Measurements from ENCODE around the gene DYNC1LI2.

Gene DYNC1LI2

DNA sequence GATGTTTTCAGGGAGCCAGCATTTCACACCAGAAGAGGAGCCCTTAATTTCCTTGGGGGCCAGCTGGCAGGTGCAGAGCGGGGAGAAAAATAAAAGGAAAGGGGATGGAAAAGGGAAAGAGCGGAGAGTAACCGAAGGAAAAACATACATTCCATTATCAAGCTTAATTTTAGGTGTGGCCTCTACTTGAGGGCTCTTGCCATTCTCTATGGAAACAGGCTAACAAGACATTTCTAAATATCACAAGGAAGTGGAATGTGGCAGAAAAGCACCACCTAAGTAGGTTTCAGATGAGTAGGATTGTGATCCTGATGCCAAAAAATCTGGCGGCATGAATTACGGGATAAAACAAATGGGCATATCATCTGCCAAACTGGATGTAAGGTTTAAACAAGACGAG, 970 bp upstream of the DYNC1LI2 start:
- TF ChIP-seq, protein P1, sequence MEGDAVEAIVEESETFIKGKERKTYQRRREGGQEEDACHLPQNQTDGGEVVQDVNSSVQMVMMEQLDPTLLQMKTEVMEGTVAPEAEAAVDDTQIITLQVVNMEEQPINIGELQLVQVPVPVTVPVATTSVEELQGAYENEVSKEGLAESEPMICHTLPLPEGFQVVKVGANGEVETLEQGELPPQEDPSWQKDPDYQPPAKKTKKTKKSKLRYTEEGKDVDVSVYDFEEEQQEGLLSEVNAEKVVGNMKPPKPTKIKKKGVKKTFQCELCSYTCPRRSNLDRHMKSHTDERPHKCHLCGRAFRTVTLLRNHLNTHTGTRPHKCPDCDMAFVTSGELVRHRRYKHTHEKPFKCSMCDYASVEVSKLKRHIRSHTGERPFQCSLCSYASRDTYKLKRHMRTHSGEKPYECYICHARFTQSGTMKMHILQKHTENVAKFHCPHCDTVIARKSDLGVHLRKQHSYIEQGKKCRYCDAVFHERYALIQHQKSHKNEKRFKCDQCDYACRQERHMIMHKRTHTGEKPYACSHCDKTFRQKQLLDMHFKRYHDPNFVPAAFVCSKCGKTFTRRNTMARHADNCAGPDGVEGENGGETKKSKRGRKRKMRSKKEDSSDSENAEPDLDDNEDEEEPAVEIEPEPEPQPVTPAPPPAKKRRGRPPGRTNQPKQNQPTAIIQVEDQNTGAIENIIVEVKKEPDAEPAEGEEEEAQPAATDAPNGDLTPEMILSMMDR (conservative IDR thresholded peaks at IDR 0.05; ENCODE audit: low read depth) = no peak
- POLR2A ChIA-PET (ENCODE audit: low non-redundant PET) = interaction anchor here (0.5 kb wide), 1 partner anchor 15 kb away, joined by 10 read pairs; no protein-coding TSS in a partner anchor
- H3K27ac ChIP-seq = no peak overlapping the region
- DNase-seq (ENCODE audit: low spot score) = no peak
- CTCF ChIA-PET = interaction anchor here (0.6 to 2.0 kb wide), 14 partner anchors 10 to 289 kb away, joined by 3 to 13 read pairs (median 4); partner anchors contain the start of gene CMTM4

DNA sequence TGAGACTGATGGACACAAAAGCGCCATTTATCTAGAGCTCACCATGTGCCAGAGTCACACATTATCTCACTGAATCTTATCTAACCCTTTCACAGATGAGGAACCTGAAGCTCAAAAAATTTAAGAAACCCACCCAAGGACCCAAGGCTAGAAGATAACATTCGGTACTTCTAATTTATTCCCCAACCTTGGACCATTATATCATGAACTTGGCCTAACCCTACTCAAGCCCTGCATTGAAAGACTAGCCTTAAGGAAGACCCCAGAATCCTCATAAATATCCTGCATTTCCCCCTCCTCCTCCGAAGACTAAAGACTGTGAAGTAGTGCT, 548 bp upstream of the DYNC1LI2 start:
- peak overlapping the region; percentile 81 for H3K27ac ChIP-seq
- ChIA-PET CTCF (interaction anchor here (0.6 to 2.0 kb wide), 14 partner anchors 10 to 290 kb away, joined by 3 to 13 read pairs (median 4); partner anchors contain the start of gene CMTM4), POLR2A (ENCODE audit: low non-redundant PET) (interaction anchor here (0.5 kb wide), 1 partner anchor 14 kb away, joined by 10 read pairs; no protein-coding TSS in a partner anchor)
- DNase-seq (ENCODE audit: low spot score) = no peak
- TF ChIP-seq, protein P1 (conservative IDR thresholded peaks at IDR 0.05; ENCODE audit: low read depth) = peak; percentile 60

DNA sequence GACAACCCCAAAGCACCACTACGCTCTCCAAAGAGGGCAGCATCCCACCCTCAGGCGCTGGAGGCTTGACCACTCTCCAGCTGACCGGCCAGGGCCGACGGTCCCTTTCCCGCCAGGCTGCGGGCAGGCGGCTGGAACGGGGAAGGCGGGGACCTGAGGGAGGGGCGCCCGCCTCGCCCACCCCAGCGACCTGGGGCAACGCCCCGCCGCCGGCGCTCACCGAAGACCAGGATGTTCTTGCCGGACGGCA, 431 bp downstream of the DYNC1LI2 start:
- H3K27ac ChIP-seq = peak overlapping the region; percentile 81
- TF ChIP-seq, protein P1 (conservative IDR thresholded peaks at IDR 0.05; ENCODE audit: low read depth) = no peak
- peak; percentile 20 for DNase-seq (ENCODE audit: low spot score)
- ChIA-PET POLR2A (ENCODE audit: low non-redundant PET) (interaction anchor here (0.6 kb wide), 1 partner anchor 9 kb away, joined by 3 read pairs; no protein-coding TSS in a partner anchor), CTCF (interaction anchor here (0.6 to 2.0 kb wide), 5 partner anchors 10 to 100 kb away, joined by 3 to 13 read pairs (median 8); no protein-coding TSS in a partner anchor)

DNA sequence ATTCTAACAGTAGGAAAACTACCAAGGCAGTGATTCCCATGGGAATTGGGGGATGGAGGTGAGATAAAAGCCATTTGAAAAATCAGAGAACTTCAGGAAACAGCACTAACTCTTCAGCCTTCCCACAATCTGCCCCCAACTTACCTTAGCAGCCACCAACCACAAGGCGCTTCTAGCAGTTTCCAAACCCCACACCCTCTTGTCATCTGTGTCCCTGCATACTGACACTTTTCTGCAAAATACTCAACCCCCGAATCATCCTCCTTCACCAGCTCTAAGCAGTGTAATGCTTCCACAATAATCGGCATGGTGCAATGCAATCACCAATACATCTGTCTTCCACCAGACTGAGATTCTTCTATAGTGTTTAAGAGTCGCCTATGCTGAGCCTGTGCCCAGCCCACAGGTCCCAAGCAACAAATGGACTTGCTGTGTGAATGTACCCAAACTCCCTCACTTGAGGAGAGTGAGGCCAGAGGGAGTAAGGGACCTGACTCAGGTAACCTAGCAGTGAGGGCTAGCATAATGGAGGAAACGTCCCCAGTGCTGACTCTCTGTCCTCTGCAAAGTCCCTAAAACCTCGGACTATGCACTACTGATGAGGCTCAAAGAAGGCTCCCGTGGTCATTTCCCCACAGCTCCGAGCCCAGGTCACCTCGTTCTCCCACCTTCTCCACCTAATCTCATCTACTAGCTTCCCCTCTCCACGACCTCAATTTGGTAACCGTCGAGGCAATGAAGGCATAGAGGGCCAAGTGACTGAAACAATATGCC, 943 bp downstream of the DYNC1LI2 start:
- ChIA-PET CTCF (interaction anchor here (1.8 kb wide), 1 partner anchor 9 kb away, joined by 12 read pairs; no protein-coding TSS in a partner anchor), POLR2A (ENCODE audit: low non-redundant PET) (interaction anchor here (0.6 kb wide), 1 partner anchor 9 kb away, joined by 3 read pairs; no protein-coding TSS in a partner anchor)
- TF ChIP-seq, protein P1 (conservative IDR thresholded peaks at IDR 0.05; ENCODE audit: low read depth) = no peak
- DNase-seq (ENCODE audit: low spot score) = no peak
- H3K27ac ChIP-seq = peak overlapping the region; percentile 81

DNA sequence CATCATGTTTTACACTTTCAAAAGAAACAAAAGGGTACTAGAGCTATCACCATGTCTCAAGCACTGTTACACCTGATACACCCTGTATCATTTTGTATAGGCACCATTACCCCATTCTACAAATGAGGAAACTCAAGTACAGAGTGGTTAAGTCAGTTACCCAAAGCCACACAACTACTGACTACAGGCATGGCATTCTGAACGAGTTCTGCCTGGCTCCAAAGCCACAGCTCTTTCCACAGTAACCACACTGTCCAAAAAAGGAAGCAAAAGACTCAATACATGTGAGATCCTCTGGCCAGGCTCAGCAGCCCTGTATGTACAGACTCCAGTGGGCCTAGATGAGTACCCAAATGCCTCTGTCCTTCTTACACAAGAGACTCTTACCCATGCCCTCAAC, 4.7 kb downstream of the DYNC1LI2 start:
- ChIA-PET POLR2A (ENCODE audit: low non-redundant PET) (no interaction called here), CTCF (interaction anchor here (0.7 kb wide), 1 partner anchor 126 kb away, joined by 3 read pairs; no protein-coding TSS in a partner anchor)
- H3K27ac ChIP-seq = no peak overlapping the region
- TF ChIP-seq, protein P1 (conservative IDR thresholded peaks at IDR 0.05; ENCODE audit: low read depth) = no peak
- no peak for DNase-seq (ENCODE audit: low spot score)

DNA sequence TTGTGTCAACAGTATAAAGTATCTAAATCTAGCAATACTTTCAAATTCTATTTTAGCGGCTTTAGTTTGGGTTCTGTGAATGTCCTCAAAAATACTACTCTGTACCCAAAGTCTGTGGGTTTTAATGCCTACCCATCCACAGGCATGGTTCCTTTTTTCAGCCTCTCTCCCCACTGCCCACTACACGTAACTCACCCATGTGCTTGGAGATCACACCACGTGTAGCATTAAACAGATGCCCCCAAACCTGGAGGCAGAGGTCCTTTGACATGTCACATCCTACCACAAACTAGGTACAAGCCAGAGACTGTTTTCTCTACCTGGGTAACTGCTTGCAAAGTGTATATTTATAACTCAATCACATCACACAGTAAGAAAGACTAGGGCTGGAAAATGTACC, 5.4 kb downstream of the DYNC1LI2 start:
- no peak for DNase-seq (ENCODE audit: low spot score)
- ChIA-PET POLR2A (ENCODE audit: low non-redundant PET) (no interaction called here), CTCF (no interaction called here)
- no peak overlapping the region for H3K27ac ChIP-seq
- TF ChIP-seq, protein P1 (conservative IDR thresholded peaks at IDR 0.05; ENCODE audit: low read depth) = no peak
